GM18909 (cell line): ENCODE data around the gene EBP.

Experiments used
- ATAC-seq: cut with Tn5 transposase; IDR thresholded peaks from one replicate; pipeline ENCODE4 v1.9.1; 2021; ENCODE audit warnings: mild to moderate bottlenecking; ENCODE audit not compliant: unreplicated experiment, poor library complexity

EBP gene

DNA sequence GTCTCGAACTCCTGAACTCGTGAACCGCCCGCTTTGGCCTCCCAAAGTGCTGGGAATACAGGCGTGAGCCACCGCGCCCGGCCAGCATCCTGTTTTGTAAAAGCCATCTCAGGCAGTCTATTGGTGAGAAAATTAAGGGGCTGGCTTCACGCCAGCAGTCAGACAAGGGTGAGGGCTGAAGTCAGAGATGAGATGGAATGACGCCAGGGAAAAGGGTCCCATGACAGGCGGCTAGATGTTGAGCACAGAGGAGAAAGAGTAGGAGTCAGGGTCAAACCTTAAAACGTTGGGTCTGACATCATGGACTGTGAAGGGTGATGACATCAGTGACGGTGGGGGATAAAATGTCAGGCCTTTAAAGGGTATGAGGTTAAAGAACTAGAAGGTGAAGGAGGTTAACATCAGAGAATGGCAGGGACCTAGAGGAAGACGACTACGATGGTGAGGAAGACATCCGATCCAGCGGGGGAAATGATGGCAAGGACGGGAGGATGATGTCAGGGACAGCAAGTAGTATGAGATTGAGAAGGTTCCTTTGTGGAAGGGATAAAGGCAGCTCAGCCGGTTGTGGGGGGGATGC lies 52.2 kb downstream of the EBP start:
- no peak for ATAC-seq

DNA sequence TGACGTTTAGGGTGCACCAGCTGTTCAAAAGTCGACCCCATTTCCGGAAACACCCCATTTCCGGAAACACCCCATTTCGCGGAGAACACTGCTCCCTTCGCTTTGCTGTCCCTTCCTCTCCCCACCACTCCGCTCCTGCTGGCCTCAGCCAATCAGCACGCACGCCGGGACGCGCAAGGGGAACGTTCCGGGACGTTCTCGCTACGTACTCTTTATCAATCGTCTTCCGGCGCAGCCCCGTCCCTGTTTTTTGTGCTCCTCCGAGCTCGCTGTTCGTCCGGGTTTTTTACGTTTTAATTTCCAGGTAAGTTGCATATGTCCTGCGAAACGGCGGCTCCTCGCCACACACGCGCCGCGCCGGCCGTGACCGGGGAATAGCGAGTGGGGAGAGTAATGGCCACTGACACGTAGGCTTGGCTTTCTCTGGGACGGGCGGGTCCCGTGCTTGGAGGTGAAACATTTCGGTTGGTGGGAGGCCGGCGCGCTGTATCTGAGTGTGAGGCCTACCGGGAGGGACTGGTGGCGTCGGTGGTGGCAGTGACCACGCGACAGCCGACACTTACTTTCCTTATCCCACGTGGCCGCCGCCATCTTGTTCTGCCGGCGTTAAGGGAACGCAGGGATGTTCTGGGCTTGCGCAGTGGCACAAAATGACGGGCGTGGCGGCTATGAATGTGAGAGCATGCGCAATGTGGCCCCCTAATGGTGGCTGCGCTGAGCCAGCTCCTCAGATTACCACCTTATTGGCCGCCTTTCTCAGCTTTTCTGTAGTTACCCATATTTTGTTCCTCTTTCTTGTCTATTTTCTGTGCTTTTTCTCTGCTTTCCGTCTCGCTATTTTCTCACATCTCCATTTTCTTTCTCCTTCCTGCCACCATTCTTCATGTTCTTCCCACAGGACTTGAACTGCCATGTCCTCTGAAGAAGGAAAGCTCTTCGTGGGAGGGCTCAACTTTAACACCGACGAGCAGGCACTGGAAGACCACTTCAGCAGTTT lies 53.0 kb downstream of the EBP start, which contains the start of gene RBM3:
RBM3 (plus strand) TSS at position 215 of the 997 bp plus-strand sequence; CDS start at position 912, 697 bp downstream.
- peak; percentile 87 for ATAC-seq

DNA sequence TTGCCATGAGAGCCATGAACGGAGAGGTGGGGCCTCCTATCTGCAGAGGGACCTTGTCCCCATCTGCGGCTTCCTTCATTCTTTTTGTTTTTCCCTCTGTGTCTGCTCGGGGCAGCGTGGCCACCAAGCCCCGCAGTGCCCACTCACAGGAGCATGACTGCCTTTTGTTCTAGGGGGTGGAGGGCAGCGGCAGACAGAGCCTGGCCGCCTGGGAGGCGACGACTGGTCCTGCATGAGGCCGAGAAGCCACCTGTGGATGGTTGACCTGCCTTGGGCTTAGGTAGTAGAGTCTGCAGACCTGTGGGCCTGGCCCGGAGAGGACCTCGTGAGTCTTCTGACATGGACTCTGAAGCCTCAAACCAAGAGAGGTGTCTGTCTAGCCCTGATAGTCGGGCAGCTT lies 54.0 kb downstream of the EBP start:
- no peak for ATAC-seq

DNA sequence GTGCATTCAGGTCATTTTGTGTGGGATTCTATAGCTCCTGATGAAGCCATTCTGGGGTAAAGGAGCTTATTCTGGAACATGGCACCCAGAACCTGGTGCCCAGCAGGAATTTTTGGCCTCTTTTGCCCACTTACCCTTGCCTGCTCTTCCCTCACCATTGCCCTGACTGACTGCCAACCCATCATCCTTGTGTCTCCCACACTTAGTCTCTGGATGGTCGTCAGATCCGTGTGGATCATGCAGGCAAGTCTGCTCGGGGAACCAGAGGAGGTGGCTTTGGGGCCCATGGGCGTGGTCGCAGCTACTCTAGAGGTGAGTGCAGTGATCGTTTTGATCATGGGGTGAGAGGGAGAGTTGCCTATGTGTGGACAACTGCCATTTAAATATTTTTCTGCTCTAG lies 54.5 kb downstream of the EBP start:
- ATAC-seq, result no peak
